K562 (cell line): Measurements from ENCODE around the gene CRYBG2. TPM values are rescaled to one million over a fixed set of nuclear protein-coding genes. Genes with fewer than 3 reads are reported as not detected.

Experiments
- ARNT ChIP-seq, 2 experiments: fragments of 450-650 bp; IDR thresholded peaks; 2 replicates each; pipeline ENCODE4 v1.6.1; 2016; ENCODE audit warnings: mild to moderate bottlenecking in 1 of 2
- GABPB2 ChIP-seq: fragments of 250-450 bp; sonication (Bioruptor Pico); conservative IDR thresholded peaks from 2 replicates; pipeline ENCODE4 v1.5.1; 2021; ENCODE audit warnings: mild to moderate bottlenecking
- HDAC2 ChIP-seq: fragments of 450-650 bp; IDR thresholded peaks from 2 replicates; pipeline ENCODE4 v1.6.1; 2016; ENCODE audit warnings: mild to moderate bottlenecking
- HDGF ChIP-seq: fragments of 450-650 bp; IDR thresholded peaks from 2 replicates; pipeline ENCODE4 v1.6.1; 2016
- HMGN3 ChIP-seq: IDR thresholded peaks from 2 replicates; pipeline ENCODE4 v1.6.1; 2011; ENCODE audit warnings: borderline replicate concordance, low read depth, mild to moderate bottlenecking, mixed read lengths, low read length; ENCODE audit not compliant: insufficient read length; ENCODE audit errors: extremely low read depth
- HSF4 ChIP-seq: fragments of 250-450 bp; sonication (Bioruptor Pico); IDR thresholded peaks from 2 replicates; pipeline ENCODE4 v2.1.2; 2022; ENCODE audit warnings: mild to moderate bottlenecking, moderate library complexity, borderline replicate concordance
- MYBL2 ChIP-seq, 2 experiments: fragments of 450-650 bp in 1 of 2; sonication (generic) in 1 of 2; formaldehyde crosslinking in 1 of 2; IDR thresholded peaks; 2 replicates each; pipeline versions ENCODE4 v1.6.1 to v1.8.1; 2017 to 2022; ENCODE audit warnings: borderline replicate concordance in 1 of 2, inconsistent platforms in 1 of 2, low read depth in 1 of 2, mild to moderate bottlenecking in 1 of 2, missing genetic modification reagents in 1 of 2, moderate library complexity in 1 of 2
- NCOA2 ChIP-seq, 2 experiments: fragments of 450-650 bp; IDR thresholded peaks; 2 replicates each; pipeline ENCODE4 v1.6.1; 2018; ENCODE audit warnings: mild to moderate bottlenecking in 2 of 2, moderate library complexity in 1 of 2; ENCODE audit not compliant: partially characterized antibody in 2 of 2
- OTX1 ChIP-seq: fragments of 450-650 bp; formaldehyde crosslinking; IDR thresholded peaks from 2 replicates; pipeline ENCODE4 v1.4.0; 2022; ENCODE audit warnings: mild to moderate bottlenecking
- PTBP1 ChIP-seq: fragments of 200-400 bp; formaldehyde crosslinking; IDR thresholded peaks from 2 replicates; pipeline ENCODE4 v1.6.1; 2017; ENCODE audit warnings: low read depth, low read length
- RFX5 ChIP-seq: IDR thresholded peaks from 2 replicates; pipeline ENCODE4 v1.6.1; 2011; ENCODE audit warnings: low read depth, mild to moderate bottlenecking, improper control_type of control experiment, low read length
- RNF2 ChIP-seq: sonication (generic); IDR thresholded peaks from 2 replicates; pipeline ENCODE4 v1.6.1; 2016
- SMAD3 ChIP-seq: fragments of 450-650 bp; formaldehyde crosslinking; conservative IDR thresholded peaks from 2 replicates; pipeline ENCODE4 v1.4.0; 2020; ENCODE audit warnings: mild to moderate bottlenecking
- U2AF2 ChIP-seq: fragments of 200-400 bp; formaldehyde crosslinking; optimal IDR thresholded peaks from 2 replicates; pipeline ENCODE3; 2017; ENCODE audit warnings: low read depth, mild to moderate bottlenecking, low read length
- ZNF586 ChIP-seq: fragments of 450-650 bp; formaldehyde crosslinking; conservative IDR thresholded peaks from 2 replicates; pipeline ENCODE4 v1.4.0; 2020; ENCODE audit warnings: mild to moderate bottlenecking, moderate library complexity
- polyA plus RNA-seq, 8 experiments: library from polyadenylated mRNA; depleted of rRNA in 4 of 8; stranded (reverse) in 5 of 8; unstranded in 3 of 8; fragments of >200 nt; fragmentation: Nextera tagmentation in 2 of 8; fragmentation: Illumina TruSeq in 1 of 8; extraction: Ambion mirVana in 2 of 8; extraction: Trizol in 1 of 8; gene quantifications; 2 replicates each; pipeline versions ENCODE4 v1.2.1 to v1.2.3, GENCODE V29; 2011 to 2014; ENCODE audit warnings: inconsistent platforms in 1 of 8, missing spikeins in 1 of 8
- total RNA-seq, 7 experiments: library from RNA; depleted of rRNA in 6 of 7; stranded (reverse); fragments of >200 nt in 6 of 7; fragmentation: Illumina TruSeq in 2 of 7; extraction: Trizol in 2 of 7; gene quantifications; 2 replicates each; pipeline versions ENCODE4 v1.2.1 to v1.2.3, GENCODE V29; 2011 to 2021; ENCODE audit warnings: low replicate concordance in 1 of 7
- TF ChIP-seq, protein P1 (sequence below): sonication (generic); formaldehyde crosslinking; IDR thresholded peaks from 2 replicates; pipeline ENCODE4 v1.8.0; 2023; ENCODE audit warnings: missing genetic modification reagents, mild to moderate bottlenecking, borderline replicate concordance
- TF ChIP-seq, protein P2 (sequence below): fragments of 450-650 bp; formaldehyde crosslinking; IDR thresholded peaks from 2 replicates; pipeline ENCODE4 v1.4.0; 2022; ENCODE audit warnings: missing genetic modification characterization
- TF ChIP-seq, protein P3 (sequence below): fragments of 250-450 bp; sonication (Bioruptor Pico); IDR thresholded peaks from 2 replicates; pipeline ENCODE4 v1.5.0; 2021
- TF ChIP-seq, protein P4 (sequence below): fragments of 250-450 bp; sonication (Bioruptor Pico); IDR thresholded peaks from 2 replicates; pipeline ENCODE4 v1.8.0; 2021; ENCODE audit warnings: mild to moderate bottlenecking, moderate library complexity
- TF ChIP-seq, protein P5 (sequence below): fragments of 450-650 bp; formaldehyde crosslinking; IDR thresholded peaks from 2 replicates; pipeline ENCODE4 v1.4.0; 2022; ENCODE audit warnings: mild to moderate bottlenecking, moderate library complexity

Gene CRYBG2
- total and polyA plus RNA-seq, 9 of the 15 experiments (the other 6 are each of a cell fraction or from before 2014, with no cell fraction given): 0.39 to 8.5 (median 3.7) TPM

DNA sequence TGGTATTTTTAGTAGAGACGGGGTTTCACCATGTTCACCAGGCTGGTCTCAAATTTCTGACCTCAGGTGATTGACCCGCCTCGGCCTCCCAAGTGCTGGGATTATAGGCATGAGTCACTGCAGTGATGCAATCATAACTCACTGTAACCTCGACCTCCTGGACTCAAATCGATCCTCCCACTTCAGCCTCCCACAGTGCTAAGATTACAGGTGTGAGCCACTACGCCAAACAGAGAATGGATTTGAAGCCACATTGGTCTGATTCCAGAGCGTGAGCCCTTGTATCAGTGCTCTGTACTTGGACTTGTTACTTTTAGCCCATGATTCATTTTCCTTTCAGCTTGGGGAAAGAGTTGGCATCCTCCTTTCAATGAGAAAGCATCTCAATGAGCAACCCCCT is 33.5 kb upstream of the CRYBG2 start (continued):
- TF ChIP-seq, protein P1, sequence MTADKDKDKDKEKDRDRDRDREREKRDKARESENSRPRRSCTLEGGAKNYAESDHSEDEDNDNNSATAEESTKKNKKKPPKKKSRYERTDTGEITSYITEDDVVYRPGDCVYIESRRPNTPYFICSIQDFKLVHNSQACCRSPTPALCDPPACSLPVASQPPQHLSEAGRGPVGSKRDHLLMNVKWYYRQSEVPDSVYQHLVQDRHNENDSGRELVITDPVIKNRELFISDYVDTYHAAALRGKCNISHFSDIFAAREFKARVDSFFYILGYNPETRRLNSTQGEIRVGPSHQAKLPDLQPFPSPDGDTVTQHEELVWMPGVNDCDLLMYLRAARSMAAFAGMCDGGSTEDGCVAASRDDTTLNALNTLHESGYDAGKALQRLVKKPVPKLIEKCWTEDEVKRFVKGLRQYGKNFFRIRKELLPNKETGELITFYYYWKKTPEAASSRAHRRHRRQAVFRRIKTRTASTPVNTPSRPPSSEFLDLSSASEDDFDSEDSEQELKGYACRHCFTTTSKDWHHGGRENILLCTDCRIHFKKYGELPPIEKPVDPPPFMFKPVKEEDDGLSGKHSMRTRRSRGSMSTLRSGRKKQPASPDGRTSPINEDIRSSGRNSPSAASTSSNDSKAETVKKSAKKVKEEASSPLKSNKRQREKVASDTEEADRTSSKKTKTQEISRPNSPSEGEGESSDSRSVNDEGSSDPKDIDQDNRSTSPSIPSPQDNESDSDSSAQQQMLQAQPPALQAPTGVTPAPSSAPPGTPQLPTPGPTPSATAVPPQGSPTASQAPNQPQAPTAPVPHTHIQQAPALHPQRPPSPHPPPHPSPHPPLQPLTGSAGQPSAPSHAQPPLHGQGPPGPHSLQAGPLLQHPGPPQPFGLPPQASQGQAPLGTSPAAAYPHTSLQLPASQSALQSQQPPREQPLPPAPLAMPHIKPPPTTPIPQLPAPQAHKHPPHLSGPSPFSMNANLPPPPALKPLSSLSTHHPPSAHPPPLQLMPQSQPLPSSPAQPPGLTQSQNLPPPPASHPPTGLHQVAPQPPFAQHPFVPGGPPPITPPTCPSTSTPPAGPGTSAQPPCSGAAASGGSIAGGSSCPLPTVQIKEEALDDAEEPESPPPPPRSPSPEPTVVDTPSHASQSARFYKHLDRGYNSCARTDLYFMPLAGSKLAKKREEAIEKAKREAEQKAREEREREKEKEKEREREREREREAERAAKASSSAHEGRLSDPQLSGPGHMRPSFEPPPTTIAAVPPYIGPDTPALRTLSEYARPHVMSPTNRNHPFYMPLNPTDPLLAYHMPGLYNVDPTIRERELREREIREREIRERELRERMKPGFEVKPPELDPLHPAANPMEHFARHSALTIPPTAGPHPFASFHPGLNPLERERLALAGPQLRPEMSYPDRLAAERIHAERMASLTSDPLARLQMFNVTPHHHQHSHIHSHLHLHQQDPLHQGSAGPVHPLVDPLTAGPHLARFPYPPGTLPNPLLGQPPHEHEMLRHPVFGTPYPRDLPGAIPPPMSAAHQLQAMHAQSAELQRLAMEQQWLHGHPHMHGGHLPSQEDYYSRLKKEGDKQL: no peak
- TF ChIP-seq SMAD3 (CRISPR knock-in tag) (no peak), RFX5 (no peak), PTBP1 (no peak), HSF4 (CRISPR knock-in tag) (no peak), NCOA2 (IDR thresholded peaks at IDR 0.05; ENCODE audit: partially characterized antibody in 2 of 2) (no peak), RNF2 (0 out of 2 replicates have a peak, but pooled peaks have one; percentile 20), HDAC2 (peak; percentile 95), MYBL2 (IDR thresholded peaks at IDR 0.05; ENCODE audit: low read depth) (no peak), MYBL2 (CRISPR knock-in tag; IDR thresholded peaks at IDR 0.05; ENCODE audit: borderline replicate concordance) (no peak), ZNF586 (CRISPR knock-in tag) (no peak), HDGF (no peak), GABPB2 (CRISPR knock-in tag) (no peak), ARNT (IDR thresholded peaks at IDR 0.05) (peak in 1 of 2 experiments; percentile 68; a peak in 2 of 4 replicates), OTX1 (no peak), U2AF2 (no peak), HMGN3 (no peak)
- TF ChIP-seq, protein P2, sequence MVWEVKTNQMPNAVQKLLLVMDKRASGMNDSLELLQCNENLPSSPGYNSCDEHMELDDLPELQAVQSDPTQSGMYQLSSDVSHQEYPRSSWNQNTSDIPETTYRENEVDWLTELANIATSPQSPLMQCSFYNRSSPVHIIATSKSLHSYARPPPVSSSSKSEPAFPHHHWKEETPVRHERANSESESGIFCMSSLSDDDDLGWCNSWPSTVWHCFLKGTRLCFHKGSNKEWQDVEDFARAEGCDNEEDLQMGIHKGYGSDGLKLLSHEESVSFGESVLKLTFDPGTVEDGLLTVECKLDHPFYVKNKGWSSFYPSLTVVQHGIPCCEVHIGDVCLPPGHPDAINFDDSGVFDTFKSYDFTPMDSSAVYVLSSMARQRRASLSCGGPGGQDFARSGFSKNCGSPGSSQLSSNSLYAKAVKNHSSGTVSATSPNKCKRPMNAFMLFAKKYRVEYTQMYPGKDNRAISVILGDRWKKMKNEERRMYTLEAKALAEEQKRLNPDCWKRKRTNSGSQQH (CRISPR knock-in tag): no peak
- TF ChIP-seq, protein P3, sequence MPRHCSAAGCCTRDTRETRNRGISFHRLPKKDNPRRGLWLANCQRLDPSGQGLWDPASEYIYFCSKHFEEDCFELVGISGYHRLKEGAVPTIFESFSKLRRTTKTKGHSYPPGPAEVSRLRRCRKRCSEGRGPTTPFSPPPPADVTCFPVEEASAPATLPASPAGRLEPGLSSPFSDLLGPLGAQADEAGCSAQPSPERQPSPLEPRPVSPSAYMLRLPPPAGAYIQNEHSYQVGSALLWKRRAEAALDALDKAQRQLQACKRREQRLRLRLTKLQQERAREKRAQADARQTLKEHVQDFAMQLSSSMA (CRISPR knock-in tag): no peak
- TF ChIP-seq, protein P4, sequence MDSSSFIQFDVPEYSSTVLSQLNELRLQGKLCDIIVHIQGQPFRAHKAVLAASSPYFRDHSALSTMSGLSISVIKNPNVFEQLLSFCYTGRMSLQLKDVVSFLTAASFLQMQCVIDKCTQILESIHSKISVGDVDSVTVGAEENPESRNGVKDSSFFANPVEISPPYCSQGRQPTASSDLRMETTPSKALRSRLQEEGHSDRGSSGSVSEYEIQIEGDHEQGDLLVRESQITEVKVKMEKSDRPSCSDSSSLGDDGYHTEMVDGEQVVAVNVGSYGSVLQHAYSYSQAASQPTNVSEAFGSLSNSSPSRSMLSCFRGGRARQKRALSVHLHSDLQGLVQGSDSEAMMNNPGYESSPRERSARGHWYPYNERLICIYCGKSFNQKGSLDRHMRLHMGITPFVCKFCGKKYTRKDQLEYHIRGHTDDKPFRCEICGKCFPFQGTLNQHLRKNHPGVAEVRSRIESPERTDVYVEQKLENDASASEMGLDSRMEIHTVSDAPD (CRISPR knock-in tag): no peak
- TF ChIP-seq, protein P5, sequence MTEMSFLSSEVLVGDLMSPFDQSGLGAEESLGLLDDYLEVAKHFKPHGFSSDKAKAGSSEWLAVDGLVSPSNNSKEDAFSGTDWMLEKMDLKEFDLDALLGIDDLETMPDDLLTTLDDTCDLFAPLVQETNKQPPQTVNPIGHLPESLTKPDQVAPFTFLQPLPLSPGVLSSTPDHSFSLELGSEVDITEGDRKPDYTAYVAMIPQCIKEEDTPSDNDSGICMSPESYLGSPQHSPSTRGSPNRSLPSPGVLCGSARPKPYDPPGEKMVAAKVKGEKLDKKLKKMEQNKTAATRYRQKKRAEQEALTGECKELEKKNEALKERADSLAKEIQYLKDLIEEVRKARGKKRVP (CRISPR knock-in tag): peak; percentile 75; the same call in 1 of the 2 replicates
